COLO668 (cell line): ENCODE results near the gene SMIM9.
"Not testable (repeated sequence)": the region's sequence is repeated elsewhere in the genome, so short reads cannot be mapped to it uniquely, and the experiment has no call there.

ENCODE experiments used
- DNase-seq: peaks from one replicate; lab custom pipeline; 2025; ENCODE audit not compliant: unreplicated experiment; lab: John Stamatoyannopoulos, UW

SMIM9 gene

GRCh38 chrX:154834562-154834961 is at the start of gene SMIM9:
Gene SMIM9, minus strand, starts transcription at chrX:154834662. Its CDS starts 3,806 bp downstream, at chrX:154830856.
- DNase-seq: no peak

GRCh38 chrX:154884069-154884468 is 49.6 kb upstream of the SMIM9 start:
- DNase-seq: not testable (repeated sequence)

- no peak for DNase-seq
Measured at GRCh38 chrX:154873329-154873728, 38.9 kb upstream of the SMIM9 start.

- not testable (repeated sequence) for DNase-seq
Measured at GRCh38 chrX:154868522-154868921, 34.1 kb upstream of the SMIM9 start.

- DNase-seq: no peak
Measured at GRCh38 chrX:154855256-154855655, 20.8 kb upstream of the SMIM9 start.

GRCh38 chrX:154850957-154851611 is 16.6 kb upstream of the SMIM9 start:
- no peak for DNase-seq

- DNase-seq: no peak
Measured at GRCh38 chrX:154840856-154841255, 6.4 kb upstream of the SMIM9 start.

GRCh38 chrX:154836163-154836562 is 1.7 kb upstream of the SMIM9 start:
- no peak for DNase-seq

- no peak for DNase-seq
Measured at GRCh38 chrX:154833746-154834274, 652 bp downstream of the SMIM9 start.

- no peak for DNase-seq
Measured at GRCh38 chrX:154829926-154830442, 4.5 kb downstream of the SMIM9 start.

GRCh38 chrX:154829134-154829533 is 5.3 kb downstream of the SMIM9 start:
- DNase-seq: no peak

- DNase-seq: no peak
Measured at GRCh38 chrX:154828016-154828408, 6.5 kb downstream of the SMIM9 start.

GRCh38 chrX:154827194-154828015 is 7.1 kb downstream of the SMIM9 start:
- no peak for DNase-seq

- DNase-seq: not testable (repeated sequence)
Measured at GRCh38 chrX:154825586-154825985, 8.9 kb downstream of the SMIM9 start.

- DNase-seq: no peak
Measured at GRCh38 chrX:154824638-154825037, 9.8 kb downstream of the SMIM9 start.

- DNase-seq: no peak
Measured at GRCh38 chrX:154822029-154822428, 12.4 kb downstream of the SMIM9 start.

- no peak for DNase-seq
Measured at GRCh38 chrX:154821523-154821922, 12.9 kb downstream of the SMIM9 start.

- peak; percentile 8 for DNase-seq
Measured at GRCh38 chrX:154819771-154820341, 14.6 kb downstream of the SMIM9 start.

- DNase-seq: no peak
Measured at GRCh38 chrX:154818916-154819770, 15.3 kb downstream of the SMIM9 start.

GRCh38 chrX:154817048-154817618 is 17.3 kb downstream of the SMIM9 start:
- DNase-seq: not testable (repeated sequence)
